K562 (cell line): ENCODE results near the gene NSMF. TPM values are rescaled to one million over a fixed set of nuclear protein-coding genes. Genes with fewer than 3 reads are reported as not detected.

Experiments used
- HDGF ChIP-seq: fragments of 450-650 bp; IDR thresholded peaks from 2 replicates; pipeline ENCODE4 v1.6.1; 2016
- NR0B1 ChIP-seq: fragments of 450-650 bp; IDR thresholded peaks from one replicate; pipeline ENCODE4 v1.6.1; 2018; ENCODE audit warnings: mild to moderate bottlenecking, moderate library complexity; ENCODE audit not compliant: partially characterized antibody
- SMARCB1 ChIP-seq: IDR thresholded peaks from 2 replicates; pipeline ENCODE4 v1.6.1; 2011; ENCODE audit warnings: improper control_type of control experiment, low read depth; ENCODE audit not compliant: insufficient read length
- SPI1 ChIP-seq: IDR thresholded peaks from 2 replicates; pipeline ENCODE4 v1.6.1; 2011; ENCODE audit warnings: low read depth, low read length, control low read depth, borderline replicate concordance
- SRSF3 ChIP-seq: fragments of 200-400 bp; formaldehyde crosslinking; IDR thresholded peaks from 2 replicates; pipeline ENCODE4 v1.6.1; 2016; ENCODE audit warnings: mild to moderate bottlenecking, low read length, moderate library complexity; ENCODE audit not compliant: insufficient read depth
- THRB ChIP-seq: fragments of 450-650 bp; formaldehyde crosslinking; conservative IDR thresholded peaks from 2 replicates; pipeline ENCODE4 v1.4.0; 2022; ENCODE audit warnings: mild to moderate bottlenecking, missing genetic modification characterization
- VEZF1 ChIP-seq: fragments of 200-800 bp; sonication (Bioruptor generic); IDR thresholded peaks from 2 replicates; pipeline ENCODE4 v1.6.1; 2017; ENCODE audit warnings: missing genetic modification characterization, missing compliant biosample characterization
- XRCC5 ChIP-seq: fragments of 200-400 bp; formaldehyde crosslinking; IDR thresholded peaks from 2 replicates; pipeline ENCODE4 v1.6.1; 2017; ENCODE audit warnings: low read depth, mild to moderate bottlenecking, low read length
- ZNF384 ChIP-seq: IDR thresholded peaks from 2 replicates; pipeline ENCODE4 v1.6.1; 2012; ENCODE audit warnings: low read depth, low read length, improper control_type of control experiment
- ZNF518B ChIP-seq: fragments of 250-450 bp; sonication (Bioruptor Pico); IDR thresholded peaks from 2 replicates; pipeline ENCODE4 v1.5.0; 2021; ENCODE audit warnings: mild to moderate bottlenecking, moderate library complexity
- ZNF592 ChIP-seq: fragments of 450-650 bp; IDR thresholded peaks from 2 replicates; pipeline ENCODE4 v1.6.1; 2017; ENCODE audit warnings: antibody characterized with exemption, mild to moderate bottlenecking
- polyA plus RNA-seq, 8 experiments: library from polyadenylated mRNA; depleted of rRNA in 4 of 8; stranded (reverse) in 5 of 8; unstranded in 3 of 8; fragments of >200 nt; fragmentation: Nextera tagmentation in 2 of 8; fragmentation: Illumina TruSeq in 1 of 8; extraction: Ambion mirVana in 2 of 8; extraction: Trizol in 1 of 8; gene quantifications; 2 replicates each; pipeline versions ENCODE4 v1.2.1 to v1.2.3, GENCODE V29; 2011 to 2014; ENCODE audit warnings: inconsistent platforms in 1 of 8, missing spikeins in 1 of 8
- total RNA-seq, 7 experiments: library from RNA; depleted of rRNA in 6 of 7; stranded (reverse); fragments of >200 nt in 6 of 7; fragmentation: Illumina TruSeq in 2 of 7; extraction: Trizol in 2 of 7; gene quantifications; 2 replicates each; pipeline versions ENCODE4 v1.2.1 to v1.2.3, GENCODE V29; 2011 to 2021; ENCODE audit warnings: low replicate concordance in 1 of 7

Gene NSMF
- total and polyA plus RNA-seq, 9 of the 15 experiments (the other 6 are each of a cell fraction or from before 2014, with no cell fraction given) = 0.20 to 82.7 (median 29.3) TPM

GRCh38 chr9:137474271-137474670, 15.1 kb upstream of the NSMF start (continued):
- TF ChIP-seq VEZF1 (CRISPR knock-in tag) = no peak
- TF ChIP-seq XRCC5 = no peak
- TF ChIP-seq SRSF3 = no peak
- TF ChIP-seq ZNF592 = no peak
- no peak for TF ChIP-seq NR0B1
- no peak for TF ChIP-seq ZNF384
- TF ChIP-seq SMARCB1 = no peak
- no peak for TF ChIP-seq THRB (CRISPR knock-in tag)
- TF ChIP-seq HDGF = no peak
- TF ChIP-seq SPI1 = no peak
- TF ChIP-seq ZNF518B (CRISPR knock-in tag) = no peak
